Measurements from ENCODE around the gene ARHGAP15.
A peak's percentile ranks its signal among the peaks of the same experiment; 100 is the strongest.

ARHGAP15 gene

GRCh38 chr2:143698352-143698751 lies 569.1 kb downstream of the ARHGAP15 start:
- Histone ChIP-seq H3K79me2 (ENCODE audit: low read length) (no peaks in the 10 kb centered on the region), H3K27me3 (replicated peaks; ENCODE audit: insufficient read depth, low read length) (no peaks in the 10 kb centered on the region), H3K9me2 (replicated peaks; ENCODE audit: insufficient read depth, low read length) (no peaks in the 10 kb centered on the region), H3K9ac (ENCODE audit: low read length) (no peak overlapping the region), H3K27ac (ENCODE audit: low read length) (peak overlapping the region; percentile 62; the same call in 1 of the 2 replicates), H3K4me2 (ENCODE audit: low read depth, low read length) (peak overlapping the region; percentile 64), H3K4me1 (ENCODE audit: low read length) (peaks cover 29% of the 10 kb centered on the region), H3K4me3 (ENCODE audit: low read length) (no peak overlapping the region), H4K20me1 (ENCODE audit: insufficient read depth, low read length) (no peaks in the 10 kb centered on the region), H2AFZ (ENCODE audit: low read length) (0 out of 2 replicates have a peak overlapping the region, but pooled peaks have one; percentile 3), H3K36me3 (replicated peaks; ENCODE audit: insufficient read depth, low read length) (no peaks in the 10 kb centered on the region), H3F3A (ENCODE audit: insufficient read depth, low read length) (peaks cover 5% of the 10 kb centered on the region; the same call in 1 of the 2 replicates), H3K9me3 (replicated peaks; ENCODE audit: insufficient read depth, low read length) (no peaks in the 10 kb centered on the region)
- no peak for DNase-seq
- TF ChIP-seq, protein P1, sequence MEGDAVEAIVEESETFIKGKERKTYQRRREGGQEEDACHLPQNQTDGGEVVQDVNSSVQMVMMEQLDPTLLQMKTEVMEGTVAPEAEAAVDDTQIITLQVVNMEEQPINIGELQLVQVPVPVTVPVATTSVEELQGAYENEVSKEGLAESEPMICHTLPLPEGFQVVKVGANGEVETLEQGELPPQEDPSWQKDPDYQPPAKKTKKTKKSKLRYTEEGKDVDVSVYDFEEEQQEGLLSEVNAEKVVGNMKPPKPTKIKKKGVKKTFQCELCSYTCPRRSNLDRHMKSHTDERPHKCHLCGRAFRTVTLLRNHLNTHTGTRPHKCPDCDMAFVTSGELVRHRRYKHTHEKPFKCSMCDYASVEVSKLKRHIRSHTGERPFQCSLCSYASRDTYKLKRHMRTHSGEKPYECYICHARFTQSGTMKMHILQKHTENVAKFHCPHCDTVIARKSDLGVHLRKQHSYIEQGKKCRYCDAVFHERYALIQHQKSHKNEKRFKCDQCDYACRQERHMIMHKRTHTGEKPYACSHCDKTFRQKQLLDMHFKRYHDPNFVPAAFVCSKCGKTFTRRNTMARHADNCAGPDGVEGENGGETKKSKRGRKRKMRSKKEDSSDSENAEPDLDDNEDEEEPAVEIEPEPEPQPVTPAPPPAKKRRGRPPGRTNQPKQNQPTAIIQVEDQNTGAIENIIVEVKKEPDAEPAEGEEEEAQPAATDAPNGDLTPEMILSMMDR (IDR thresholded peaks at IDR 0.05; ENCODE audit: low read length), result no peak
- TF ChIP-seq EZH2 (optimal IDR thresholded peaks at IDR 0.05; ENCODE audit: low read depth, low read length), result no peak
- no peak for TF ChIP-seq EZH2phosphoT487 (IDR thresholded peaks at IDR 0.05; ENCODE audit: low read length)

DNA sequence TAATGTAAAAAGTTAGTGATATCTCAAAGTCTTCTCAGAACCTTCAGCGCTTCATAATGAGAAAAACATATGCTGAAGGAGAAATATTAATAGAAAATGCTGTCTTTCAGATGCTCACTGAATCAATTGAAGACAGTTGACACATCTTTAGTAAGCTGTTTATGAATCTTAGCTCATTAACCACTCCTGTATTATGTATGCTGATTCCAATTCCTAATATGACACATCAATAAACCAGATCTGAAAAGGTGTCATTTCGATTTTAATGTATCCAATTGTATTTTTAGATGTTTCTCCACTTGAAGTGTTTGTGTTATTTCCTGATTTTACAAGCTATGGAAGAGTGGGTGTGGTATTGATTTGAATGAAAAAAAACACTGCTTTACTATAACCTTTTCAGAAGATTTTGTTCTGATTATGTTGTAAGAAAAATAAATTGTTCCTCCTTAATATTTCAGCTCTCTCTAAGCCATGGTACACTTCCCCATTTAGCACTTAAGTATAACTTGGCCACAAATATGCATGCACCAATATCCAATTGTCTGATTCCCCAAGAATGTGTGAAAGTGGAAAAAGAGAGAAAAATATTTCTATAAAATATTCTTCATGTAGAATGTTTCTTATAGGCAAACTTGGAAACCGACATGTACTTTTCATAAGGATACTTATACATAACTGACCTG lies 569.8 kb downstream of the ARHGAP15 start:
- Histone ChIP-seq H4K20me1 (ENCODE audit: insufficient read depth, low read length) (no peaks in the 10 kb centered on the region), H3K4me1 (ENCODE audit: low read length) (peaks cover 29% of the 10 kb centered on the region), H3K4me3 (ENCODE audit: low read length) (no peak overlapping the region), H3F3A (ENCODE audit: insufficient read depth, low read length) (peaks cover 5% of the 10 kb centered on the region; the same call in 1 of the 2 replicates), H3K27ac (ENCODE audit: low read length) (no peak overlapping the region), H3K79me2 (ENCODE audit: low read length) (no peaks in the 10 kb centered on the region), H3K9ac (ENCODE audit: low read length) (no peak overlapping the region), H3K36me3 (replicated peaks; ENCODE audit: insufficient read depth, low read length) (no peaks in the 10 kb centered on the region), H2AFZ (ENCODE audit: low read length) (no peak overlapping the region), H3K27me3 (replicated peaks; ENCODE audit: insufficient read depth, low read length) (no peaks in the 10 kb centered on the region), H3K4me2 (ENCODE audit: low read depth, low read length) (no peak overlapping the region), H3K9me3 (replicated peaks; ENCODE audit: insufficient read depth, low read length) (no peaks in the 10 kb centered on the region), H3K9me2 (replicated peaks; ENCODE audit: insufficient read depth, low read length) (no peaks in the 10 kb centered on the region)
- TF ChIP-seq EZH2phosphoT487 (IDR thresholded peaks at IDR 0.05; ENCODE audit: low read length) (no peak), EZH2 (optimal IDR thresholded peaks at IDR 0.05; ENCODE audit: low read depth, low read length) (no peak)
- TF ChIP-seq, protein P1 (IDR thresholded peaks at IDR 0.05; ENCODE audit: low read length), result no peak
- DNase-seq, result no peak

DNA sequence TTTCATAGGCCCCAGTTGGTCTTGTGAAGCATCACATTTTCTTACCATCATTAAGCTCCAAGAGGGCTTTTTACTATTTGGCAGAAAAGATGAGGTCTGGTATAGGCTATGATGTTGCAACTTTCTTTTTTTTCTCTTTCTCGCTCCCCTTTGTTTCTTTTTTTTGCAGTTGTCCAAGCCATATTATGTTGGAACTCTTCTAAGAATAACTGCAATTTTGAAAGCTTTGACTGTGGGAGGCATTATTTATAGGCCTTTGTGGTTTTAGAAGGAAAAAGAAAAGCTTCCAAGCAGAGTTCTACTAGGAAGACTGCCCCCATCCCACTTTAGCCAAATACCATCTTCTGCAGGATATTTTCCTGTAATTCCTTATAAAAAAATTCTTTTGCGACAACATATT lies 571.6 kb downstream of the ARHGAP15 start:
- Histone ChIP-seq H3K4me3 (ENCODE audit: low read length) (no peak overlapping the region), H3K4me2 (ENCODE audit: low read depth, low read length) (no peak overlapping the region), H3K27ac (ENCODE audit: low read length) (no peak overlapping the region), H2AFZ (ENCODE audit: low read length) (no peak overlapping the region), H3K4me1 (ENCODE audit: low read length) (peaks cover 29% of the 10 kb centered on the region), H3F3A (ENCODE audit: insufficient read depth, low read length) (peaks cover 5% of the 10 kb centered on the region; the same call in 1 of the 2 replicates), H4K20me1 (ENCODE audit: insufficient read depth, low read length) (no peaks in the 10 kb centered on the region), H3K36me3 (replicated peaks; ENCODE audit: insufficient read depth, low read length) (no peaks in the 10 kb centered on the region), H3K9me3 (replicated peaks; ENCODE audit: insufficient read depth, low read length) (no peaks in the 10 kb centered on the region), H3K79me2 (ENCODE audit: low read length) (no peaks in the 10 kb centered on the region), H3K9me2 (replicated peaks; ENCODE audit: insufficient read depth, low read length) (no peaks in the 10 kb centered on the region), H3K9ac (ENCODE audit: low read length) (no peak overlapping the region), H3K27me3 (replicated peaks; ENCODE audit: insufficient read depth, low read length) (no peaks in the 10 kb centered on the region)
- TF ChIP-seq, protein P1 (IDR thresholded peaks at IDR 0.05; ENCODE audit: low read length), result no peak
- TF ChIP-seq EZH2phosphoT487 (IDR thresholded peaks at IDR 0.05; ENCODE audit: low read length) (no peak), EZH2 (optimal IDR thresholded peaks at IDR 0.05; ENCODE audit: low read depth, low read length) (no peak)
- no peak for DNase-seq

Data from MM.1S (cell line).